ENCODE data around the gene RPUSD3. TPM values are rescaled to one million over a fixed set of nuclear protein-coding genes. Genes with fewer than 3 reads are reported as not detected.

The RPUSD3 gene
- total RNA-seq, 4 donors from 2014 or later: 29.7 to 43.1 (median 38.5) TPM

- Histone ChIP-seq H3K27ac (peak overlapping the region in 3 of 4 donors; percentile 20 to 53 (median 38)), H3K36me3 (no peaks in the 10 kb centered on the region), H3K4me3 (peak overlapping the region; percentile 13 to 51 (median 30)), H3K27me3 (no peaks in the 10 kb centered on the region), H3K9me3 (no peaks in the 10 kb centered on the region), H3K4me1 (peaks cover 0 to 19% (median 0%) of the 10 kb centered on the region in 4 donors)
- TF ChIP-seq POLR2A (IDR thresholded peaks at IDR 0.05): no peak
- TF ChIP-seq CTCF (IDR thresholded peaks at IDR 0.05): no peak
- DNase-seq: no peak
Observed at GRCh38 chr3:9863058-9863772, 19.4 kb upstream of the RPUSD3 start.

GRCh38 chr3:9862391-9863057 lies 18.7 kb upstream of the RPUSD3 start:
- peak in 2 of 3 donors; percentile 73 to 80 for DNase-seq
- H3K27me3 ChIP-seq: no peaks in the 10 kb centered on the region
- H3K36me3 ChIP-seq: no peaks in the 10 kb centered on the region
- H3K9me3 ChIP-seq: no peaks in the 10 kb centered on the region
- peaks cover 0 to 19% (median 0%) of the 10 kb centered on the region in 4 donors for H3K4me1 ChIP-seq
- peak overlapping the region; percentile 13 to 51 (median 30) for H3K4me3 ChIP-seq
- H3K27ac ChIP-seq: peak overlapping the region in 3 of 4 donors; percentile 20 to 53 (median 38)
- TF ChIP-seq POLR2A (IDR thresholded peaks at IDR 0.05) (no peak), CTCF (IDR thresholded peaks at IDR 0.05) (peak in 4 of 6 experiments; percentile 32 to 58 (median 56))

- no peak for DNase-seq
- Histone ChIP-seq H3K27ac (no peak overlapping the region), H3K4me1 (peaks cover 0 to 19% (median 0%) of the 10 kb centered on the region in 4 donors), H3K27me3 (no peaks in the 10 kb centered on the region), H3K36me3 (no peaks in the 10 kb centered on the region), H3K4me3 (no peak overlapping the region), H3K9me3 (no peaks in the 10 kb centered on the region)
- TF ChIP-seq CTCF (IDR thresholded peaks at IDR 0.05) (no peak), POLR2A (IDR thresholded peaks at IDR 0.05) (no peak)
Observed at GRCh38 chr3:9861626-9862130, 17.9 kb upstream of the RPUSD3 start.

GRCh38 chr3:9861201-9861600 lies 17.4 kb upstream of the RPUSD3 start:
- DNase-seq: no peak
- Histone ChIP-seq H3K27ac (no peak overlapping the region), H3K9me3 (no peaks in the 10 kb centered on the region), H3K4me3 (no peak overlapping the region), H3K4me1 (peaks cover 0 to 19% (median 0%) of the 10 kb centered on the region in 4 donors), H3K36me3 (no peaks in the 10 kb centered on the region), H3K27me3 (no peaks in the 10 kb centered on the region)
- TF ChIP-seq POLR2A (IDR thresholded peaks at IDR 0.05) (no peak), CTCF (IDR thresholded peaks at IDR 0.05) (no peak)

GRCh38 chr3:9859530-9860025 lies 15.8 kb upstream of the RPUSD3 start:
- Histone ChIP-seq H3K4me1 (peaks cover 0 to 19% (median 0%) of the 10 kb centered on the region in 4 donors), H3K27ac (no peak overlapping the region), H3K9me3 (no peaks in the 10 kb centered on the region), H3K4me3 (no peak overlapping the region), H3K36me3 (no peaks in the 10 kb centered on the region), H3K27me3 (no peaks in the 10 kb centered on the region)
- TF ChIP-seq POLR2A (IDR thresholded peaks at IDR 0.05) (no peak), CTCF (IDR thresholded peaks at IDR 0.05) (no peak)
- DNase-seq: no peak
